Daoy (cell line): ENCODE data around the gene AKT1. TPM values are rescaled to one million over a fixed set of nuclear protein-coding genes. Genes with fewer than 3 reads are reported as not detected.

Experiments used
- DNase-seq: peaks from one replicate; pipeline ENCODE4 v3.0.0-alpha.2; 2015; ENCODE audit warnings: low read depth
- total RNA-seq: library from RNA; depleted of rRNA; stranded (reverse); fragments of >200 nt; shearing (Covaris generic); gene quantifications from 2 replicates; pipeline ENCODE4 v1.2.3, GENCODE V29; 2014; rRNA removed

AKT1 gene
- total RNA-seq, 1 experiment from 2014 or later, result 125 TPM

DNA sequence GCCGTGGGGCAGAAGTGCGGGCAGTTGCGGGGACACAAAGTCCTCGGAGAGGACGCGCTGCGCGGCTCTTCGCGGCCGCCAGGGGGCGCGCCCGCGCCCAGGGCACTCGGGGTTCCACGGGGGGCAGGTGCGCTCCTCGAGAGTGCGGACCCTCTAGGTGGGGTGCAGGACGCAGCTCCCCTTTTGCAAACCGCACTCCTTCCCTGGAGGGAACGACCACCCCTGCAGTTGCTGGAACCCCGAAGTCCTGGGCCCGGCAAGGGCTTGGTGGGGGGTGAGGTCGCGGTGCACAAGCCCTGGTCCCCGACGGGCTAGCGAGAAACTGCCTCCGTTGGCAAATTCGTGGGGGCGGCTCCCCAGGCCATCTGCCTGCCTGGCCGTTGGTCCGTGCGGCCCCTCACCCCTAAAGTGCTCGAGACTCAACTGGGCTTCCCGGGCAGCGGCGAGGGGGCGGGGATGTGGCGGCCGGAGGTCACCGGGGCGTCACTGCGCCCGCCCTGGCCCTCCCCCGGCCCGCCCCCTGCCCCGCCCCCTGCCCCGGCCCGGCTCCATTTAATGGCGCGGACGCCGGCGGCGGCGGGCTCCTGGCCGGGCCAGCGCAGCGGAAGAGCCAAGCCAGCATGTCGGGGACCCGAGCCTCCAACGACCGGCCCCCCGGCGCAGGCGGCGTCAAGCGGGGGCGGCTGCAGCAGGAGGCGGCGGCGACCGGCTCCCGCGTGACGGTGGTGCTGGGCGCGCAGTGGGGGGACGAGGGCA lies 71.7 kb downstream of the AKT1 start, which contains the start of gene ADSS1:
ADSS1 (plus strand) TSS at position 579 of the 756 bp plus-strand sequence; CDS start at position 621, 42 bp downstream.
- DNase-seq, result peak; percentile 72

DNA sequence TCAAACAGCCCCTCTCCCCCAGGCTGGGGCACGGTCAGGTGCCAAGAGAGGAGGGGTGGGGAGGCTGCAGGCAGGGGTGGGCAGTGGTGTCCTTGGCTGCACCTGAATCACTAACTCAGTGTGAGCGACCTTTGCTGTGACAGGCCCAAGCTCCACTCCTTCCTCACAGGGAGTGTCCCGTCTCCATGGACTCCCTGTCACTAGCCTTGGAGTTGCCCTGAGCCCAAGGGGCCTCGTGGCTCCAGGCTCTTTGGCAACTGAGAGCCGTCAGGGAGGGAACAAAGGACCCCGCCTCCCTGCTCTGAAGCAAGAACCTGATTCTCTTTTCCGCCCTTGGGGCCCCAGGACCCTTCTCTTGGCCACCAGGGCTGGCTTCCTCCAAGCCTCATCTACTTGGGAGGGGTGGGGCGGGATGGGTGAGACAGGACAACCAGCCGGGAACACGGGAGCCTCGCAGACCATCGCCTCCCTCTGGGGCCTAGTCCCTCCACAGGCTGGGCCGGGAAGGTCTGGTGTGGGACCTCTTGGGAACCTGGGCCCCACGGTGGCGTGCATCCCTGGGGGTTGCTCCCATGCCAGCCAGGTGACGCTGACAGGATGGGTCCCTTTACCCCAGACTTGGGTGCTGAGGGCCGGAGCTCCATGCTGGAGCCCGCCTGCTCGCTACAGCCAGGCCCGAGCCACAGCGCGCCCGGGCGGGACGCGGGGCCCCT lies 72.5 kb downstream of the AKT1 start:
- no peak for DNase-seq

DNA sequence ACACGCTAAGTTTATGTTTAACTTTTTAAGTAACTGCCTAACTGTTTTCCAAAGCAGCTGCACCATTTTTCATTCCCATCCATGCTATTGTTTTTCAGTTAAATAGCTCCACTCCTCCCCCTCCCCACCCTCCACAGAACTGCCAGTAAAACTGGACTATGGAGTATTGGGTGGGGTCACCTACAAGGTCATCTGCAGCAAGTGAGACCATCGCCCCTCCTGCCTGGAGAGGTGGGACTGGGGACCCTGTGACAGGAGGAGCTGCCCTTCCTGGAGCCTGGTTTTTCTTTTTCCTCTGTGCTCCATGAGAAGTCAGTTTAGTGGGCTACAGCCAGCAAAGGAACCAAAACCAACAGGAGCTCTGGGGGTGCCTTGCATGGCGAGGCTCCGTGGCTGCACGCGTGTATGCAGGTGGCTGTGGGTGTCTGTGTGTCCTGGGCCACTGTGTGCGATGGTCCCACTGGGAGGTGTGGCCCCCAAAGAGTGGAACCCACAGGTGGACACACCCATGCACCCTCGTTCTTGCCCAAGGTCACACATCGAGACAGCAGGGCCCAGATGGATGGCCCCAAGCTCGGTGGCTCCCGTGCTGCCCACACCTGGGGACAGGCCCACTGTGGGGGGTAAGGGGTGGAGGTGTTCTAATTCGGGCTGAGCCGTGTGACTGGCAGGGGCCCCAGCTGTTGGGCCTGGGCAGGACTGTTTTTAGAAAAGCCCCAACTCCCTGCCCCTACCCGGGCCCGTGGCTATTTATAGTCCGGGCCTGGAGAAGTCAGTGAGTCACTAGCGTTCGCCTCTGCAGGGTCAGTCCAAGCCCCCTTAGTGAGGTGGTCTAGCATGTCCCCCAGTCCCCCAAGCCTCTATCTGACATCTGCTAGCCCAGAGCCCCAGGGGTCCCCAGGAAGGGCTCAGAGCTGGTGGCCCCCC lies 73.8 kb downstream of the AKT1 start:
- no peak for DNase-seq

Other genes with a start within 250 kb of the AKT1 start
- gene C14orf180, start 216.0 kb downstream of the AKT1 start, total RNA-seq, result not detected in 2 replicates
- gene TMEM179, start 191.0 kb downstream of the AKT1 start, total RNA-seq, result 7.4 and 7.5 TPM in 2 replicates
- gene INF2, start 106.1 kb downstream of the AKT1 start, total RNA-seq, result 40.6 and 48.9 TPM in 2 replicates
- 0.57 and 2.7 TPM in 2 replicates for gene ADSS1, start 71.5 kb downstream of the AKT1 start, total RNA-seq
- 525 and 582 TPM in 2 replicates for gene SIVA1, start 42.6 kb downstream of the AKT1 start, total RNA-seq
- gene ZBTB42, start 5.4 kb upstream of the AKT1 start, total RNA-seq, result 2.4 and 2.9 TPM in 2 replicates
- 13.5 and 16.7 TPM in 2 replicates for gene CEP170B, start 69.5 kb upstream of the AKT1 start, total RNA-seq
- gene PLD4, start 129.1 kb upstream of the AKT1 start, total RNA-seq, result not detected in 2 replicates
- gene AHNAK2, start 182.6 kb upstream of the AKT1 start, total RNA-seq, result 10.4 and 10.5 TPM in 2 replicates
- 6.5 and 8.4 TPM in 2 replicates for gene CLBA1, start 190.0 kb upstream of the AKT1 start, total RNA-seq
- gene CDCA4, start 225.3 kb upstream of the AKT1 start, total RNA-seq, result 79.0 and 86.9 TPM in 2 replicates